H1 (cell line): ENCODE results near the gene PSMD5. TPM values are rescaled to one million over a fixed set of nuclear protein-coding genes. Genes with fewer than 3 reads are reported as not detected.

Source experiments
- CTCF ChIA-PET: fragments of 300-600 bp; sonication (Branson Sonifier 250); formaldehyde crosslinking; loops from one replicate; lab custom pipeline; 2021; ENCODE audit not compliant: partially characterized antibody; lab: Charles Lee
- POLR2A ChIA-PET: fragments of 300-600 bp; sonication (Branson Sonifier 250); formaldehyde crosslinking; loops from one replicate; lab custom pipeline; 2021; ENCODE audit warnings: inconsistent platforms; ENCODE audit not compliant: partially characterized antibody; lab: Charles Lee
- DNase-seq, 2 experiments: peaks; one replicate each; pipeline versions ENCODE4 v3.0.0 to v3.0.0-alpha.2; 2010 to 2022; ENCODE audit warnings: low spot score in 2 of 2, low read depth in 1 of 2, mixed read lengths in 1 of 2
- FAIRE-seq: peaks from 2 replicates; lab custom pipeline; 2011; peaks lifted over from hg19 to GRCh38; lab: Jason Lieb, UNC
- H2AFZ ChIP-seq: 2 replicates; pipeline ENCODE4 v1.8.1; 2012; ENCODE audit warnings: low read length, inconsistent platforms
- H2AK5ac ChIP-seq: 2 replicates; pipeline ENCODE4 v1.6.1; 2013; ENCODE audit warnings: low read depth, low read length
- H2BK120ac ChIP-seq: replicated peaks from 2 replicates; pipeline ENCODE3; 2013; ENCODE audit warnings: low read depth, low read length, inconsistent platforms
- H2BK12ac ChIP-seq: 2 replicates; pipeline ENCODE4 v1.6.1; 2013; ENCODE audit warnings: low read depth, low read length
- H2BK15ac ChIP-seq: 2 replicates; pipeline ENCODE4 v1.6.1; 2013; ENCODE audit warnings: low read length
- H2BK20ac ChIP-seq: 2 replicates; pipeline ENCODE4 v1.6.1; 2013; ENCODE audit warnings: low read length
- H2BK5ac ChIP-seq: 2 replicates; pipeline ENCODE4 v1.6.1; 2013; ENCODE audit warnings: low read depth, low read length
- H3K14ac ChIP-seq: 2 replicates; pipeline ENCODE4 v1.6.1; 2013; ENCODE audit warnings: inconsistent platforms; ENCODE audit not compliant: insufficient read length
- H3K18ac ChIP-seq: 2 replicates; pipeline ENCODE4 v1.6.1; 2013; ENCODE audit warnings: low read length; ENCODE audit errors: extremely low read depth
- H3K23ac ChIP-seq: 2 replicates; pipeline ENCODE4 v1.6.1; 2013; ENCODE audit warnings: inconsistent platforms; ENCODE audit not compliant: insufficient read length
- H3K23me2 ChIP-seq: 2 replicates; pipeline ENCODE4 v1.6.1; 2013; ENCODE audit warnings: low read depth, low read length
- H3K27ac ChIP-seq: 2 replicates; pipeline ENCODE4 v1.6.1; 2011; ENCODE audit warnings: low read depth, low read length, inconsistent platforms
- H3K27me3 ChIP-seq, 4 experiments: replicated peaks in 1 of 4; 1 replicate in 1 of 4; 2 replicates in 3 of 4; pipeline versions ENCODE4 v1.6.1 to v1.8.1; 2011 to 2013; ENCODE audit warnings: low read length in 3 of 4, mild to moderate bottlenecking in 3 of 4, inconsistent platforms in 2 of 4, mixed read lengths in 2 of 4, moderate library complexity in 1 of 4; ENCODE audit not compliant: control insufficient read depth in 3 of 4, insufficient read depth in 3 of 4; ENCODE audit errors: extremely low read depth in 1 of 4
- H3K36me3 ChIP-seq, 4 experiments: 2 replicates each; pipeline versions ENCODE4 v1.6.1 to v1.8.1; 2011 to 2013; ENCODE audit warnings: mild to moderate bottlenecking in 4 of 4, low read length in 3 of 4, moderate library complexity in 2 of 4, control low read depth in 1 of 4, inconsistent platforms in 1 of 4; ENCODE audit not compliant: insufficient read depth in 4 of 4, control insufficient read depth in 2 of 4
- H3K4ac ChIP-seq: replicated peaks from 2 replicates; pipeline ENCODE3; 2013; ENCODE audit warnings: low read length, low read depth, mixed read lengths, inconsistent platforms; ENCODE audit not compliant: insufficient read length
- H3K4me1 ChIP-seq, 4 experiments: replicated peaks in 1 of 4; 1 replicate in 1 of 4; 2 replicates in 3 of 4; pipeline versions ENCODE4 v1.6.1 to v1.8.1; 2011 to 2013; ENCODE audit warnings: low read length in 3 of 4, inconsistent platforms in 2 of 4, mixed read lengths in 1 of 4; ENCODE audit not compliant: insufficient read depth in 4 of 4, control insufficient read depth in 3 of 4
- H3K4me2 ChIP-seq, 2 experiments: 2 replicates each; pipeline versions ENCODE4 v1.6.1 to v1.8.1; 2011 to 2013; ENCODE audit warnings: low read depth in 2 of 2, low read length in 2 of 2, control low read depth in 1 of 2, inconsistent platforms in 1 of 2, mild to moderate bottlenecking in 1 of 2; ENCODE audit not compliant: insufficient read depth in 1 of 2
- H3K4me3 ChIP-seq, 4 experiments: fragments of 200-600, 300-600 bp in 1 of 4; sonication (generic), shearing (Covaris generic), sonication (Bioruptor Twin) in 1 of 4; 2 replicates each; pipeline versions ENCODE4 v1.5.1 to v1.8.1; 2011 to 2016; ENCODE audit warnings: low read length in 4 of 4, low read depth in 3 of 4, control low read depth in 2 of 4, inconsistent platforms in 2 of 4, mild to moderate bottlenecking in 2 of 4, mixed read lengths in 1 of 4, moderate library complexity in 1 of 4; ENCODE audit not compliant: insufficient read depth in 2 of 4; ENCODE audit errors: extremely low read depth in 1 of 4
- H3K56ac ChIP-seq: replicated peaks from 2 replicates; pipeline ENCODE3; 2013; ENCODE audit warnings: low read depth, mild to moderate bottlenecking, mixed read lengths, low read length, inconsistent platforms; ENCODE audit not compliant: insufficient read length
- H3K79me1 ChIP-seq: 2 replicates; pipeline ENCODE4 v1.6.1; 2013; ENCODE audit warnings: low read depth, low read length, control low read depth
- H3K79me2 ChIP-seq, 2 experiments: 2 replicates each; pipeline versions ENCODE4 v1.6.1 to v1.8.1; 2012 to 2013; ENCODE audit warnings: low read length in 2 of 2, mild to moderate bottlenecking in 2 of 2, inconsistent platforms in 1 of 2; ENCODE audit not compliant: insufficient read depth in 2 of 2, control insufficient read depth in 1 of 2
- H3K9ac ChIP-seq, 4 experiments: replicated peaks in 1 of 4; 1 replicate in 1 of 4; 2 replicates in 3 of 4; pipeline versions ENCODE4 v1.6.1 to v1.8.1; 2011 to 2013; ENCODE audit warnings: low read depth in 3 of 4, low read length in 3 of 4, control low read depth in 2 of 4, mild to moderate bottlenecking in 2 of 4, moderate library complexity in 2 of 4, inconsistent platforms in 1 of 4; ENCODE audit errors: extremely low read depth in 1 of 4
- H3K9me3 ChIP-seq, 2 experiments: 2 replicates each; pipeline versions ENCODE4 v1.6.1 to v1.8.1; 2012 to 2013; ENCODE audit warnings: mild to moderate bottlenecking in 2 of 2, moderate library complexity in 2 of 2, control low read depth in 1 of 2, inconsistent platforms in 1 of 2, low read depth in 1 of 2, low read length in 1 of 2, mixed read lengths in 1 of 2; ENCODE audit not compliant: insufficient read depth in 2 of 2
- H4K20me1 ChIP-seq, 2 experiments: replicated peaks in 1 of 2; 2 replicates each; pipeline versions ENCODE3 to v1.8.1; 2011 to 2013; ENCODE audit warnings: inconsistent platforms in 2 of 2, low read length in 2 of 2, mild to moderate bottlenecking in 1 of 2; ENCODE audit not compliant: insufficient read depth in 2 of 2, control insufficient read depth in 1 of 2
- H4K5ac ChIP-seq: 2 replicates; pipeline ENCODE4 v1.6.1; 2013; ENCODE audit warnings: low read length, low read depth, mixed read lengths, inconsistent platforms; ENCODE audit not compliant: insufficient read length
- H4K8ac ChIP-seq: 2 replicates; pipeline ENCODE4 v1.8.0; 2013; ENCODE audit warnings: mild to moderate bottlenecking, moderate library complexity, low read length, inconsistent platforms; ENCODE audit not compliant: insufficient read depth; ENCODE audit errors: extremely low read depth
- H4K91ac ChIP-seq: replicated peaks from 2 replicates; pipeline ENCODE3; 2013; ENCODE audit warnings: low read length, mixed read lengths, inconsistent platforms; ENCODE audit not compliant: insufficient read length
- ATF2 ChIP-seq: IDR thresholded peaks from 2 replicates; pipeline ENCODE4 v1.6.1; 2012; ENCODE audit warnings: low read length, inconsistent platforms
- WGBS, 2 experiments: shearing (Covaris generic) in 1 of 2; methylation state at CpG; one replicate each; pipeline versions ENCODE4 v1.1.6 to v1.1.7; 2013 to 2015; ENCODE audit warnings: low lambda C conversion rate in 2 of 2, mixed read lengths in 2 of 2, inconsistent platforms in 1 of 2, low coverage in 1 of 2, missing lambda C conversion rate in 1 of 2; ENCODE audit not compliant: insufficient replicate concordance in 2 of 2, insufficient coverage in 1 of 2, insufficient read length in 1 of 2; ENCODE audit errors: extremely low coverage in 1 of 2, missing lambda C conversion rate in 1 of 2; 5-methylcytosine and 5-hydroxymethylcytosine counted together
- polyA plus RNA-seq, 7 experiments: library from polyadenylated mRNA; depleted of rRNA in 3 of 7; stranded (reverse) in 5 of 7; unstranded in 2 of 7; fragments of >200 nt in 5 of 7; fragments of 200-250 nt in 2 of 7; gene quantifications; 1 replicate in 5 of 7; 2 replicates in 1 of 7; 4 replicates in 1 of 7; pipeline versions ENCODE4 v1.2.1 to v1.2.3, GENCODE V29; 2011 to 2013; ENCODE audit warnings: missing spikeins in 2 of 7, mixed read lengths in 2 of 7
- total RNA-seq: library from RNA; stranded (reverse); fragmentation: NEBNext Ultra II Directional; extraction: Animal tissue kit (Norgen Biotek cat#: 25700); gene quantifications from 2 replicates; pipeline ENCODE4 v1.2.1, GENCODE V29; 2021

PSMD5 gene
- total and polyA plus RNA-seq, 2 of the 8 experiments (the other 6 are each of a cell fraction or from before 2014, with no cell fraction given) = 19.2 to 30.5 TPM

GRCh38 chr9:120780367-120780766, 62.4 kb downstream of the PSMD5 start:
- no peak overlapping the region for H3K9ac ChIP-seq
- CTCF ChIA-PET = interaction anchor here (0.6 kb wide), 1 partner anchor 310 kb away, joined by 3 read pairs; no protein-coding TSS in a partner anchor
- no peak overlapping the region for H2BK15ac ChIP-seq
- no peak overlapping the region for H4K91ac ChIP-seq
- no peak overlapping the region for H3K4me2 ChIP-seq
- H3K79me1 ChIP-seq = peaks cover 9% of the 10 kb centered on the region
- H3K36me3 ChIP-seq = peaks cover 4 to 41% (median 15%) of the 10 kb centered on the region in 4 experiments; a peak in 7 of 8 replicates
- no peak overlapping the region for H2AK5ac ChIP-seq
- no peak overlapping the region for H3K4ac ChIP-seq
- no peak overlapping the region for H3K27ac ChIP-seq
- H4K8ac ChIP-seq = no peak overlapping the region
- TF ChIP-seq ATF2 = no peak
- TF ChIP-seq, all 59 proteins: peak for 0
- Histone ChIP-seq H2AFZ (no peak overlapping the region), H3K79me2 (peaks cover 0 to 30% of the 10 kb centered on the region in 2 experiments; a peak in 2 of 4 replicates), H3K23ac (no peak overlapping the region), H2BK120ac (no peak overlapping the region), H2BK12ac (no peak overlapping the region), H4K5ac (no peak overlapping the region), H3K4me1 (no peaks in the 10 kb centered on the region), H2BK20ac (no peak overlapping the region), H3K23me2 (no peaks in the 10 kb centered on the region), H3K9me3 (no peaks in the 10 kb centered on the region), H2BK5ac (no peak overlapping the region), H4K20me1 (peaks cover 0 to 1% of the 10 kb centered on the region in 2 experiments), H3K18ac (no peak overlapping the region), H3K14ac (no peak overlapping the region), H3K56ac (no peak overlapping the region), H3K27me3 (no peaks in the 10 kb centered on the region), H3K4me3 (no peak overlapping the region)
- FAIRE-seq = no peak
- no peak for DNase-seq
- POLR2A ChIA-PET = interaction anchor here (0.6 to 3.9 kb wide), 6 partner anchors 8 to 62 kb away, joined by 3 to 18 read pairs (median 4); partner anchors contain the start of genes FBXW2 and PSMD5
- WGBS, 2 experiments = 100% methylated on average over 3 of the region's 3 CpGs; no CpG with 5 or more reads in 1 of the 2 experiments
